RWPE2 (cell line): Measurements from ENCODE around the gene INPP5A.
"Not testable (repeated sequence)": the region's sequence is repeated elsewhere in the genome, so short reads cannot be mapped to it uniquely, and the experiment has no call there.

Experiments used
- ATAC-seq: fragments of 200-7000 bp; cut with Tn5 transposase; 3 replicates; pipeline ENCODE4 v1.9.1; 2021; ENCODE audit warnings: low read depth
- DNase-seq: peaks from one replicate; pipeline ENCODE4 v3.0.0-alpha.2; 2020; ENCODE audit warnings: low spot score
- H3K27ac ChIP-seq: fragments of 450-650 bp; 2 replicates; pipeline ENCODE4 v1.5.1; 2017; ENCODE audit warnings: mild to moderate bottlenecking; ENCODE audit not compliant: poor library complexity, severe bottlenecking
- H3K27me3 ChIP-seq: fragments of 250-450 bp; sonication (Bioruptor Pico); 2 replicates; pipeline ENCODE4 v1.5.1; 2021; ENCODE audit warnings: mild to moderate bottlenecking, moderate library complexity; ENCODE audit not compliant: insufficient read depth, poor library complexity, severe bottlenecking
- H3K36me3 ChIP-seq: fragments of 250-450 bp; sonication (Bioruptor Pico); 2 replicates; pipeline ENCODE4 v1.5.1; 2020; ENCODE audit warnings: low read depth, mild to moderate bottlenecking, moderate library complexity
- H3K4me1 ChIP-seq: fragments of 250-450 bp; sonication (Bioruptor Pico); 2 replicates; pipeline ENCODE4 v1.5.1; 2021; ENCODE audit warnings: mild to moderate bottlenecking, moderate library complexity; ENCODE audit not compliant: insufficient read depth, poor library complexity, severe bottlenecking
- H3K4me3 ChIP-seq: fragments of 250-450 bp; sonication (Bioruptor Pico); 2 replicates; pipeline ENCODE4 v1.5.1; 2021; ENCODE audit warnings: mild to moderate bottlenecking, moderate library complexity; ENCODE audit not compliant: severe bottlenecking
- H3K9me3 ChIP-seq: fragments of 250-450 bp; sonication (Bioruptor Pico); 2 replicates; pipeline ENCODE4 v1.5.1; 2021; ENCODE audit warnings: mild to moderate bottlenecking, moderate library complexity; ENCODE audit not compliant: severe bottlenecking
- TF ChIP-seq, protein P1 (sequence below): fragments of 450-650 bp; IDR thresholded peaks from one replicate; pipeline ENCODE4 v1.5.1; 2017; ENCODE audit warnings: mild to moderate bottlenecking, moderate library complexity; ENCODE audit not compliant: poor library complexity, severe bottlenecking

INPP5A gene

GRCh38 chr10:132817701-132818211 is 280.2 kb downstream of the INPP5A start:
- ATAC-seq, result no peak
- Histone ChIP-seq H3K36me3 (no peaks in the 10 kb centered on the region), H3K27ac (no peak overlapping the region), H3K9me3 (no peaks in the 10 kb centered on the region), H3K27me3 (no peaks in the 10 kb centered on the region), H3K4me3 (no peak overlapping the region), H3K4me1 (no peaks in the 10 kb centered on the region)
- TF ChIP-seq, protein P1, sequence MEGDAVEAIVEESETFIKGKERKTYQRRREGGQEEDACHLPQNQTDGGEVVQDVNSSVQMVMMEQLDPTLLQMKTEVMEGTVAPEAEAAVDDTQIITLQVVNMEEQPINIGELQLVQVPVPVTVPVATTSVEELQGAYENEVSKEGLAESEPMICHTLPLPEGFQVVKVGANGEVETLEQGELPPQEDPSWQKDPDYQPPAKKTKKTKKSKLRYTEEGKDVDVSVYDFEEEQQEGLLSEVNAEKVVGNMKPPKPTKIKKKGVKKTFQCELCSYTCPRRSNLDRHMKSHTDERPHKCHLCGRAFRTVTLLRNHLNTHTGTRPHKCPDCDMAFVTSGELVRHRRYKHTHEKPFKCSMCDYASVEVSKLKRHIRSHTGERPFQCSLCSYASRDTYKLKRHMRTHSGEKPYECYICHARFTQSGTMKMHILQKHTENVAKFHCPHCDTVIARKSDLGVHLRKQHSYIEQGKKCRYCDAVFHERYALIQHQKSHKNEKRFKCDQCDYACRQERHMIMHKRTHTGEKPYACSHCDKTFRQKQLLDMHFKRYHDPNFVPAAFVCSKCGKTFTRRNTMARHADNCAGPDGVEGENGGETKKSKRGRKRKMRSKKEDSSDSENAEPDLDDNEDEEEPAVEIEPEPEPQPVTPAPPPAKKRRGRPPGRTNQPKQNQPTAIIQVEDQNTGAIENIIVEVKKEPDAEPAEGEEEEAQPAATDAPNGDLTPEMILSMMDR, result no peak
- no peak for DNase-seq

- DNase-seq (no peak), ATAC-seq (no peak)
- H3K4me3 ChIP-seq, result no peak overlapping the region
- H3K27ac ChIP-seq, result no peak overlapping the region
- no peaks in the 10 kb centered on the region for H3K9me3 ChIP-seq
- TF ChIP-seq, protein P1, result no peak
- no peaks in the 10 kb centered on the region for H3K4me1 ChIP-seq
- no peaks in the 10 kb centered on the region for H3K36me3 ChIP-seq
- H3K27me3 ChIP-seq, result no peaks in the 10 kb centered on the region
These were observed 282.5 kb downstream of the INPP5A start for GRCh38 chr10:132820056-132820455.

DNA sequence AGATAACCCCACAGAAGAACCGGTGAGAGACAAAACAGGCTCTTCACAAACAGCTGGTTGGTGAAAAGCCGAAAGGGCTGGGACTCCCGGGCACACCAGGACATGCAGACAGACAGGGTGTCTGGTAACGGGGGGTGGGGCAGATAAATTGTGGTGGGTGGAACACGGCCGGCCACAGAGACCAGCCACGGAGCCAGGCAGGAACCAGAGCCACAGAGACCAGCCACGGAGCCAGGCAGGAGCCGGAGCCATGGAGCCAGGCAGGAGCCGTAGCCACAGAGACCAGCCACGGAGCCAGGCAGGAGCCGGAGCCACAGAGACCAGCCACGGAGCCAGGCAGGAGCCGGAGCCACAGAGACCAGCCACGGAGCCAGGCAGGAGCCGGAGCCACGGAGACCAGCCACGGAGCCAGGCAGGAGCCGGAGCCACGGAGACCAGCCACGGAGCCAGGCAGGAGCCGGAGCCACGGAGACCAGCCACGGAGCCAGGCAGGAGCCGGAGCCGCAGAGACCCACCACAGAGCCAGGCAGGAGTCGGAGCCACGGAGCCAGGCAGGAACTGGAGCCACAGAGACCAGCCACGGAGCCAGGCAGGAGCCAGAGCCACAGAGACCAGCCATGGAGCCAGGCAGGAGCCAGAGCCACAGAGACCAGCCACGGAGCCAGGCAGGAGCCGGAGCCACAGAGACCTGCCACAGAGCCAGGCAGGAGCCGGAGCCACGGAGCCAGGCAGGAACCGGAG is 288.4 kb downstream of the INPP5A start:
- H3K9me3 ChIP-seq, H3K4me3 ChIP-seq, H3K4me1 ChIP-seq, ATAC-seq, DNase-seq, H3K36me3 ChIP-seq, H3K27ac ChIP-seq: not testable (repeated sequence)
- peaks cover 22% of the 10 kb centered on the region for H3K27me3 ChIP-seq

DNA sequence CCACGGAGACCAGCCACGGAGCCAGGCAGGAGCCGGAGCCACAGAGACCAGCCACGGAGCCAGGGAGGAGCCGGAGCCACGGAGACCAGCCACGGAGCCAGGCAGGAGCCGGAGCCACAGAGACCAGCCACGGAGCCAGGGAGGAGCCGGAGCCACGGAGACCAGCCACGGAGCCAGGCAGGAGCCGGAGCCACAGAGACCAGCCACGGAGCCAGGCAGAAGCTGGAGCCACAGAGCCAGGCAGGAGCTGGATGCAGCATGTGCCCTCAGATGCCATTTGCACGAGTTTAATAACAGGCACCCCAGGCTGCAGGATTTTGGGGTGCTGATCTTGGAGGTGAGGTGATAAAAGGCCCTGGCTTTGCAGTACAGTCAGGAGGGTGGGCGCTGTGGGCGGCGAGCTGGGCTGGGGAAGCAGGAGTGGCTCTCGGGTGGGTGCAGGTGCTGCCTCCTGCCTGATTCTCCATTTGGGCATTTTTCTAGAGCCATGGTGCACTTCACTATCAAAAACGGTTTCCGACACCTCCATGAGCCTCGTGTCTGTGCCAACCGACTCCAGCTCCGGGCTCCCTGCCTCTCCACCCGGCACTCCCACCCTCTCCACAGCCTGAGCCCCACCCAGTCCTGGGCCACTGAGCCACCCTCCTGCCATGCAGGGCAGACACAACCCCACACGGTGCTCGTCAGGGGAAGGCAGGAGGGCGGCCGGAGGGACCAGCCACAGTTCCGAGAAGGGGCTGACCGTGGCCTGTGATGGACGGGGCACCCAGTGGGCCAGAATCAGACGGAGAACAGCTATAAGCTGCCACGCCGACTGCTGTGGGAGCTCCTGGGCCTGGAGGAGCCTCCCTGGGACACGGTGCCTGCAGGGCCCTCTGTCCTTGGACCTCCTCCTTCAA is 289.2 kb downstream of the INPP5A start:
- Histone ChIP-seq H3K4me3 (no peak overlapping the region), H3K4me1 (no peaks in the 10 kb centered on the region), H3K36me3 (no peaks in the 10 kb centered on the region), H3K27ac (no peak overlapping the region), H3K9me3 (peaks cover 3% of the 10 kb centered on the region), H3K27me3 (peaks cover 30% of the 10 kb centered on the region)
- no peak for ATAC-seq
- TF ChIP-seq, protein P1, result no peak
- DNase-seq, result no peak

DNA sequence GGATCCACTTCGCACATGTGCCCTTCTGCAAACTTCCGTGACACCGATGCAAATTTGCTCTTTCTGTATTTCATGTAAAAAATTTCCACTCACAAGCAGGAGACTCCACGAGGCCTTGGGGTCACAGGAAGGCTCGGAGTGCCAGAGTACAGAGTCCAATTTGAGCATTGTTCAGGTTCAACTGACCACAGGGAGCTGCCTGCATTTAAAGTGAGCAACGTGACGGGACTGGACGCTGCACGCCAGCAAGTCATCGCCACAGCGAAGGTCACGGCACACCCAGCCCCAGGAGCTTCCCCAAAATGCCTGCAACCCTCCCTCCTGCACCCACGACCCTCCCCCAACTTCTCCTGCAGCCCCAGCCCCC is 289.8 kb downstream of the INPP5A start:
- no peak overlapping the region for H3K4me3 ChIP-seq
- H3K9me3 ChIP-seq, result peaks cover 3% of the 10 kb centered on the region
- TF ChIP-seq, protein P1, result no peak
- no peak for DNase-seq
- H3K36me3 ChIP-seq, result no peaks in the 10 kb centered on the region
- no peak overlapping the region for H3K27ac ChIP-seq
- peaks cover 36% of the 10 kb centered on the region for H3K27me3 ChIP-seq
- no peak for ATAC-seq
- H3K4me1 ChIP-seq, result no peaks in the 10 kb centered on the region
